Tibial nerve (tissue), 4 donors: ENCODE measurements around the gene LPIN1.
"Not testable (repeated sequence)": the region's sequence is repeated elsewhere in the genome, so short reads cannot be mapped to it uniquely, and the experiment has no call there.

Experiments
- CTCF ChIP-seq, 5 experiments: fragments of 200-600 bp in 3 of 5; fragments of 450-650 bp in 2 of 5; sonication (generic) in 3 of 5; IDR thresholded peaks; one replicate each; pipeline ENCODE4 v1.5.1; 2016 to 2019; ENCODE audit warnings: antibody characterized with exemption in 5 of 5, mild to moderate bottlenecking in 3 of 5, moderate library complexity in 2 of 5
- EP300 ChIP-seq, 2 donors: sonication (generic); formaldehyde crosslinking; IDR thresholded peaks; one replicate each; pipeline ENCODE4 v1.6.1; 2017; ENCODE audit warnings: antibody characterized with exemption in 2 of 2, mild to moderate bottlenecking in 1 of 2

- not testable (repeated sequence) for TF ChIP-seq EP300, CTCF (IDR thresholded peaks at IDR 0.05)
These were observed 12.9 kb downstream of the LPIN1 start for GRCh38 chr2:11759182-11759975.
